Pancreas (tissue), 10 donors: ENCODE measurements around the gene SPATA31D1. TPM values are rescaled to one million over a fixed set of nuclear protein-coding genes. Genes with fewer than 3 reads are reported as not detected.
A peak's percentile ranks its signal among the peaks of the same experiment; 100 is the strongest.

Experiments used
- ATAC-seq, 4 donors: fragments of 200-7000 bp; cut with Tn5 transposase; one replicate each; pipeline versions ENCODE4 v1.8.0 to v1.9.1; 2020; ENCODE audit warnings: mild to moderate bottlenecking in 4 of 4, moderate library complexity in 4 of 4
- DNase-seq, 6 donors: peaks; one replicate each; pipeline ENCODE4 v3.0.0-alpha.2; 2020
- FAIRE-seq: peaks from 2 replicates; lab custom pipeline; 2012; peaks lifted over from hg19 to GRCh38; lab: Jason Lieb, UNC
- H3K27ac ChIP-seq, 4 donors: fragments of 200-600 bp; sonication (generic); 1 replicate in 3 of 4; 2 replicates in 1 of 4; pipeline versions ENCODE4 v1.5.0 to v1.8.0; 2020
- H3K27me3 ChIP-seq, 4 donors: fragments of 200-600 bp; one replicate each; pipeline ENCODE4 v1.8.0; 2021
- H3K36me3 ChIP-seq, 3 donors: fragments of 200-600 bp; sonication (generic) in 1 of 3; one replicate each; pipeline versions ENCODE4 v1.5.0 to v1.8.0; 2020 to 2021
- H3K4me1 ChIP-seq, 3 donors: fragments of 200-600 bp; one replicate each; pipeline ENCODE4 v1.8.0; 2021
- H3K4me3 ChIP-seq, 4 donors: fragments of 200-600 bp; sonication (generic) in 2 of 4; one replicate each; pipeline versions ENCODE4 v1.5.0 to v1.8.0; 2020 to 2021
- H3K9me3 ChIP-seq, 4 donors: fragments of 200-600 bp; one replicate each; pipeline ENCODE4 v1.8.0; 2021
- CTCF ChIP-seq, 4 donors: fragments of 200-600 bp; sonication (generic) in 3 of 4; IDR thresholded peaks; one replicate each; pipeline versions ENCODE4 v1.5.0 to v1.8.0; 2021; ENCODE audit warnings: antibody characterized with exemption in 4 of 4
- WGBS, 2 donors: extraction: QIAGEN DNeasy Blood & Tissue Kit; methylation state at CpG; one replicate each; pipeline ENCODE4 v1.1.7; 2013; 5-methylcytosine and 5-hydroxymethylcytosine counted together
- intact Hi-C, 3 donors: fragments of 100-400 bp; cut with DNase I; formaldehyde crosslinking; loops; one replicate each; pipeline versions ENCODE4 v1.11.1 to v1.14.2; 2022
- polyA plus RNA-seq, 2 donors: library from polyadenylated mRNA; stranded (reverse); fragments of 200-250 nt; gene quantifications; one replicate each; pipeline ENCODE4 v1.2.3, GENCODE V29; 2013
- total RNA-seq, 6 donors: library from RNA; stranded (reverse); fragmentation: NEBNext Ultra II Directional in 4 of 6; extraction: Animal tissue kit (Norgen Biotek cat#: 25700) in 4 of 6; gene quantifications; one replicate each; pipeline versions ENCODE4 v1.2.1 to v1.2.4, GENCODE V29; 2021 to 2023
- donor health status: healthy with polysubstance abuse.
- donor health status: DM: no; HTN: no; CAD: no; lungs with moderate emphysema.
- donor health status: DM: no; HTN: no; CAD: no.
- donor health status: control.
- donor health status: control.
- donor health status: Bipolar disorder and iron deficiency.
- donor health status: DM: yes; HTN: yes; CAD: no.
- donor health status: DM: no; HTN: no; CAD: no.
- donor health status: DM: no; HTN: no; CAD: no.
- donor health status: DM: yes; HTN: yes; CAD: no.

The SPATA31D1 gene
- total and polyA plus RNA-seq, 8 donors, result not detected

GRCh38 chr9:82012276-82012675 lies 23.7 kb downstream of the SPATA31D1 start:
- Histone ChIP-seq H3K4me1 (no peaks in the 10 kb centered on the region), H3K36me3 (no peaks in the 10 kb centered on the region), H3K27ac (no peak overlapping the region), H3K9me3 (no peaks in the 10 kb centered on the region), H3K27me3 (no peaks in the 10 kb centered on the region), H3K4me3 (no peak overlapping the region)
- FAIRE-seq, result no peak
- TF ChIP-seq CTCF (IDR thresholded peaks at IDR 0.05), result no peak
- no peak for DNase-seq
- 77 to 83% methylated on average over 1 of the region's 1 CpG for WGBS, 2 donors
- ATAC-seq, result no peak
- intact Hi-C loops, result no loop called here

GRCh38 chr9:82020331-82020730 lies 31.8 kb downstream of the SPATA31D1 start:
- DNase-seq, result no peak
- no peaks in the 10 kb centered on the region for H3K9me3 ChIP-seq
- no peaks in the 10 kb centered on the region for H3K36me3 ChIP-seq
- no peak for TF ChIP-seq CTCF (IDR thresholded peaks at IDR 0.05)
- no peak for FAIRE-seq
- intact Hi-C loops, result no loop called here
- no peak overlapping the region for H3K27ac ChIP-seq
- no peaks in the 10 kb centered on the region for H3K4me1 ChIP-seq
- H3K27me3 ChIP-seq, result no peaks in the 10 kb centered on the region
- no peak for ATAC-seq
- H3K4me3 ChIP-seq, result no peak overlapping the region

GRCh38 chr9:82021198-82021597 lies 32.6 kb downstream of the SPATA31D1 start:
- ATAC-seq (peak; percentile 37 to 78 (median 62)), DNase-seq (peak in 1 of 6 donors; percentile 4), FAIRE-seq (no peak)
- Histone ChIP-seq H3K4me3 (no peak overlapping the region), H3K36me3 (no peaks in the 10 kb centered on the region), H3K27me3 (no peaks in the 10 kb centered on the region), H3K9me3 (no peaks in the 10 kb centered on the region), H3K4me1 (no peaks in the 10 kb centered on the region), H3K27ac (no peak overlapping the region)
- no peak for TF ChIP-seq CTCF (IDR thresholded peaks at IDR 0.05)
- intact Hi-C loops, result no loop called here

GRCh38 chr9:82022121-82022520 lies 33.5 kb downstream of the SPATA31D1 start:
- Histone ChIP-seq H3K9me3 (no peaks in the 10 kb centered on the region), H3K4me1 (no peaks in the 10 kb centered on the region), H3K27ac (no peak overlapping the region), H3K27me3 (no peaks in the 10 kb centered on the region), H3K4me3 (no peak overlapping the region), H3K36me3 (no peaks in the 10 kb centered on the region)
- no peak for DNase-seq
- intact Hi-C loops, result no loop called here
- ATAC-seq, result no peak
- 59 to 61% methylated on average over 2 of the region's 2 CpGs for WGBS, 2 donors
- no peak for FAIRE-seq
- no peak for TF ChIP-seq CTCF (IDR thresholded peaks at IDR 0.05)

GRCh38 chr9:82024908-82025307 lies 36.3 kb downstream of the SPATA31D1 start:
- no peaks in the 10 kb centered on the region for H3K36me3 ChIP-seq
- H3K4me1 ChIP-seq, result no peaks in the 10 kb centered on the region
- no peaks in the 10 kb centered on the region for H3K9me3 ChIP-seq
- no peak overlapping the region for H3K27ac ChIP-seq
- ATAC-seq (no peak), DNase-seq (no peak), FAIRE-seq (no peak)
- H3K27me3 ChIP-seq, result no peaks in the 10 kb centered on the region
- TF ChIP-seq CTCF (IDR thresholded peaks at IDR 0.05), result no peak
- no peak overlapping the region for H3K4me3 ChIP-seq
- intact Hi-C loops, result no loop called here
- 55 to 67% methylated on average over 1 of the region's 1 CpG for WGBS, 2 donors
